ENCODE results near the gene GPR107. TPM values are rescaled to one million over a fixed set of nuclear protein-coding genes. Genes with fewer than 3 reads are reported as not detected.
A peak's percentile ranks its signal among the peaks of the same experiment; 100 is the strongest.

The GPR107 gene
- total RNA-seq, 3 donors from 2014 or later, result 15.9 to 21.7 (median 17.9) TPM

DNA sequence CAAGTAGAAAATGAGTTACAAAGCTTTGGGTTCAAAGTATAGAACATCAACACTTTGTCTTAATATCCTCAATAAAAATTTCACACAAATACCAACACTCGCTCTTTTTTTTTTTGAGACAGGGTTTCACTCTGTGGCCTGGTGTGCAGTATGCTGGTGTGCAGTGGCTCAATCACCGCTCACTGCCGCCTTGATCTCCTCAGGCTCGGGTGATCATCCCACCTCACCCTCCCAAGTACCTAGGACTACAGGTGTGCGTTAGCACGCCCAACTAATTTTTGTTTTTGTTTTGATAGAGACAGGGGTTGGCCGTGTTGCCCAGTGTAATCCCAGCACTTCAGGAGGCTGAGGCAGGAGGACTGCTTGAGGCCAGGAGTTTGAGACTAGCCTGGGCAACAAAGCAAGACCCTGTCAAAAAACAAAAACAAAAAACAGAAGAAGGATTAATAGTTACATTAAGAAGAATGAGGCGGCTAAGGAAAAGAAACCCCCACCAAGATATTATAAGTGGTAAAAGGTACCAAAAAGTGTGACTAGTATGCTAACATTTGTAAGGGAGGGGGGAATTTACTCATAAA is 31.1 kb upstream of the GPR107 start:
- Mint-ChIP-seq H3K9me3 (no peaks in the 10 kb centered on the region), H3K4me1 (ENCODE audit: low read depth) (peaks cover 84% of the 10 kb centered on the region), H3K36me3 (ENCODE audit: insufficient read depth) (peaks cover 26% of the 10 kb centered on the region), H3K27me3 (ENCODE audit: low read depth) (no peaks in the 10 kb centered on the region), H3K4me3 (peak overlapping the region; percentile 56)
- DNase-seq (no peak), ATAC-seq (no peak)

GRCh38 chr9:130023144-130023787 is 30.4 kb upstream of the GPR107 start:
- Mint-ChIP-seq H3K27me3 (ENCODE audit: low read depth) (no peaks in the 10 kb centered on the region), H3K9me3 (peaks cover 5% of the 10 kb centered on the region), H3K4me3 (peak overlapping the region; percentile 66), H3K4me1 (ENCODE audit: low read depth) (peaks cover 86% of the 10 kb centered on the region), H3K36me3 (ENCODE audit: insufficient read depth) (peaks cover 31% of the 10 kb centered on the region)
- DNase-seq, result no peak
- peak; percentile 36 to 57 for ATAC-seq

DNA sequence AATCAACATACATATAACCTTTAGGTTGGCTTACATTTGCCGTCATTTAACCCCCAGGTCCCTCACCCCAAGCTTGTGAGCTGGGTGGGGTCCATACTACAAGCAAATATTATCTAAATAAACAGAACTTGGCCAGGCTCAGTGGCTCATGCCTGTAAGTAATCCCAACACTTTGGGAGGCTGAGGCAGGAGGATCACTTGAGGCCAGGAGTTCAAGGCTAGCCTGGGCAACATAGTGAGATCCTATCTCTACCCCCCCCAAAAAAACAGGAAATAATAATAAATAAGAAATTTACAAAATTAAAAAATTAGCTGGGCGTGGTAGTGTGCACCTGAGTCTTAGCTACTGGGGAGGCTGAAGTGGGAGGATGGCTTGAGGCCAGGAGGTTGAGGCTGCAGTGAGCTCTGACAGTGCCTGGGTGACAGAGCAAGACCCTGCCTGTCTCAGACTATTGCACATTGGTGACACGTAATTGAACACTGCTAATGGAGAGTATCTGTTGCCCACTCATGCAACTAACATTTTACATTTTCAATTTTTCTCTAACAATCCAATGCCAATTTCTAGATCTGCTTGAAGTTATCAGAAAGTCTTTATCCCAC is 29.6 kb upstream of the GPR107 start:
- peaks cover 5% of the 10 kb centered on the region for H3K9me3 Mint-ChIP-seq
- ATAC-seq, result no peak
- no peak for DNase-seq
- H3K36me3 Mint-ChIP-seq (ENCODE audit: insufficient read depth), result peaks cover 35% of the 10 kb centered on the region
- peak overlapping the region; percentile 16 for H3K4me3 Mint-ChIP-seq
- H3K4me1 Mint-ChIP-seq (ENCODE audit: low read depth), result peaks cover 93% of the 10 kb centered on the region
- H3K27me3 Mint-ChIP-seq (ENCODE audit: low read depth), result no peaks in the 10 kb centered on the region

- H3K27me3 Mint-ChIP-seq (ENCODE audit: low read depth), result no peaks in the 10 kb centered on the region
- DNase-seq, result no peak
- H3K4me1 Mint-ChIP-seq (ENCODE audit: low read depth), result peaks cover 94% of the 10 kb centered on the region
- H3K4me3 Mint-ChIP-seq, result peak overlapping the region; percentile 16
- peaks cover 5% of the 10 kb centered on the region for H3K9me3 Mint-ChIP-seq
- peaks cover 31% of the 10 kb centered on the region for H3K36me3 Mint-ChIP-seq (ENCODE audit: insufficient read depth)
- no peak for ATAC-seq
Measured at GRCh38 chr9:130024597-130024994, 29.1 kb upstream of the GPR107 start.

DNA sequence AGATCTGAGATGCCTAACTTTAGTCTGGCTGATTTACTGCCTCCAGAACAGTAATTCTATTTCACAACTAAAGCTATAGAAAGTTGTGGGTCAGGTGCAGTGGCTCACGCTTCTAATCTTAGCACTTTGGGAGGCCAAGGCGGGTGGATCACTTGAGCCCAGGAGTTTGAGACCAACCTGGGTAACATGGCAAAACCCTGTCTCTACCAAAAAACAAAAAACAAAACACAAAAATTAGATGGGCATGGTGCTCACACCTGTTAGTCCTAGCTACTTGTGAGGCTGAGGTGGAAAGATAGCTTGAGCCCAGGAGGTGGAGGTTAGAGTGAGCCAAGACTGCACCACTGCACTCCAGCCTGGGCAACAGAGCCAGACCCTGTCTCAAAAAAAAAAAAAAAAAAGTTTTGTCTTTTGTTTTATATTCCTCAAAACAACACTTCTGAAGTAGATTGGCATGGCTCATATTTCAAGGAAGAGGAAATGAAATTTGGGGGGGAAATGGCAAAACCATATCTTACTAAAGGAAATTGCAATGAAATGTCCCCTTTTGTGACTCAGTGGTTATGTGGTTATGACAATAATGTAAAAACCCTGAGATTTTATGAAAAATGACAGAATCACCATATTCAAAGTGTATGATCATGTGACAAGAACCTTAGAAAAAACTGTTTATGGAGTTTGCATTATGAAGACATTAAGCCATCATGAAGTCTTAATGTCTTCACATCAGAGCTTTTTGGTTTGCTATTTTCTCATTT is 26.9 kb upstream of the GPR107 start:
- Mint-ChIP-seq H3K36me3 (ENCODE audit: insufficient read depth) (peaks cover 24% of the 10 kb centered on the region), H3K4me1 (ENCODE audit: low read depth) (peaks cover 94% of the 10 kb centered on the region), H3K9me3 (peaks cover 5% of the 10 kb centered on the region), H3K27me3 (ENCODE audit: low read depth) (no peaks in the 10 kb centered on the region), H3K4me3 (peak overlapping the region; percentile 52)
- peak; percentile 8 to 12 for ATAC-seq
- no peak for DNase-seq

DNA sequence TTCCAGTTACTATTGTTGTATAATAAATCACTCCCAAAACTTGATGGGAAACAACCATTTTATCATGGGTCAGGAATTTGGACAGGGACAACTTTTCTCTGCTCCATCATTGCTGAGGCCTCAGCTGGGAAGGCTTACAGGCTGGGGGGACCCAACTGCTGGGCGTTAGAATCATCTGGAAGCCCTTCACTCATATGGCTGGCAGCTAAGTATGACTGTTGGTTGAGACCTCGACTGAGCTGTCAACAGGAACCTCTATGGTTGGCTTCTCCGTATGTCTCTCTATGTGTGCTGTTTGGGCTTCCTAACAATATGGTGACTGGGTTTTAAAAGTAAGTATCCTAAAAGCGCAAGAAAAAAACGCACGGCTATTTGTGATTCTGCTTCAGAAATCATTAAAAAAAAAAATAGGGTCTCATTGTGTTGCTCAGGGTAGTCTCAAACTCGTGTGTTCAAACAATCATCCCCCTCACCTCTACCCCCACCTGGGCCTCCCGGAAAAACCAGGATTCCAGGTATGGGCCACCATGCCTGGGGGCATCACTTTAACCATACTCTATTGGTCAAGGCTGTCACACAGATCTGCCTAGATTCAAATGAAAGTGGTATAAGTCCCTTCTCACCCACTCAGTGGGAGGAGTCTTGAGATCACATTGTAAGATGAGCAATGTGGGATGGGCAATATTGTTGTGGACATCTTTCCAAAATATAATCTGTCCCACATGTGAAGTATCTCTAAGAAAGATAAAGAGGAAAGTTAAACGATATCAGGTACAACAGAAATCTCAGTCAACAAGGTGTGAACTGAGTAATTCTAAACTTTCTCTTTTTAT is 26.0 kb upstream of the GPR107 start:
- no peaks in the 10 kb centered on the region for H3K27me3 Mint-ChIP-seq (ENCODE audit: low read depth)
- peaks cover 97% of the 10 kb centered on the region for H3K4me1 Mint-ChIP-seq (ENCODE audit: low read depth)
- peak overlapping the region; percentile 30 for H3K4me3 Mint-ChIP-seq
- ATAC-seq (no peak), DNase-seq (no peak)
- H3K36me3 Mint-ChIP-seq (ENCODE audit: insufficient read depth), result peaks cover 21% of the 10 kb centered on the region
- H3K9me3 Mint-ChIP-seq, result peaks cover 5% of the 10 kb centered on the region

DNA sequence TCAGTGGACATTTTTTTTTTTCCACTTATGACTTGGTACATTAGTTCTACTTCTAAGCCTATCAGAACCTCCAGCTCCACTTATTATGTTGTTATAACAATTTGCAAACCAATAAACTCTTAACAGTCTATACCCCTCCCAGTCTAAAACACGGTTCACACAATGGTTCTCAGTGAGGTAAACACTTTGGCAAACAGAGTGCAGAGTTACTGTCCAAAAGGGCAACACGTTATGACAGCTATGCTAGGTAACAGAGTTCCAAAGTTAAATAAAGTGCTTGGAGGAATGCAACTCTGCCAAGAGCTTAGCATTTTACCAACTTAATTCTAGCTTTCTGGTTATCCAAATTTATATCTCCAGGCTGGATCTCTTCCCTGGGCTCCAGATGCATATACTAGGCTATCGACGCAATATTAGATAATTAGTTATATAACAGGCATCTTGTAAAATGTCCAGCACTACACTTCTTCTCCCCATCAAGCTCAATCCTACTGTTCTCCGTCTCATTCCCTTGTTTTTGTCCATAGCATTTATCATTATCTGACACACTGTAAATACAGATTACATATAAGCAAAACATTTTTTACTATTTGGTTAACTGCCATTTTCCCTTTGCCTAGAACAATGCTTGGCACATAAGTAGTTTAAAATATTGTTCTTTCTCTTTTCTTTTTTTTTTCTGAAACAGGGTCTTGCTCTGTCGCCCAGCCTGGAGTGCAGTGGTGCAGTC is 25.0 kb upstream of the GPR107 start:
- ATAC-seq (no peak), DNase-seq (no peak)
- peaks cover 96% of the 10 kb centered on the region for H3K4me1 Mint-ChIP-seq (ENCODE audit: low read depth)
- peak overlapping the region; percentile 62 for H3K4me3 Mint-ChIP-seq
- peaks cover 5% of the 10 kb centered on the region for H3K9me3 Mint-ChIP-seq
- H3K36me3 Mint-ChIP-seq (ENCODE audit: insufficient read depth), result peaks cover 20% of the 10 kb centered on the region
- H3K27me3 Mint-ChIP-seq (ENCODE audit: low read depth), result no peaks in the 10 kb centered on the region

DNA sequence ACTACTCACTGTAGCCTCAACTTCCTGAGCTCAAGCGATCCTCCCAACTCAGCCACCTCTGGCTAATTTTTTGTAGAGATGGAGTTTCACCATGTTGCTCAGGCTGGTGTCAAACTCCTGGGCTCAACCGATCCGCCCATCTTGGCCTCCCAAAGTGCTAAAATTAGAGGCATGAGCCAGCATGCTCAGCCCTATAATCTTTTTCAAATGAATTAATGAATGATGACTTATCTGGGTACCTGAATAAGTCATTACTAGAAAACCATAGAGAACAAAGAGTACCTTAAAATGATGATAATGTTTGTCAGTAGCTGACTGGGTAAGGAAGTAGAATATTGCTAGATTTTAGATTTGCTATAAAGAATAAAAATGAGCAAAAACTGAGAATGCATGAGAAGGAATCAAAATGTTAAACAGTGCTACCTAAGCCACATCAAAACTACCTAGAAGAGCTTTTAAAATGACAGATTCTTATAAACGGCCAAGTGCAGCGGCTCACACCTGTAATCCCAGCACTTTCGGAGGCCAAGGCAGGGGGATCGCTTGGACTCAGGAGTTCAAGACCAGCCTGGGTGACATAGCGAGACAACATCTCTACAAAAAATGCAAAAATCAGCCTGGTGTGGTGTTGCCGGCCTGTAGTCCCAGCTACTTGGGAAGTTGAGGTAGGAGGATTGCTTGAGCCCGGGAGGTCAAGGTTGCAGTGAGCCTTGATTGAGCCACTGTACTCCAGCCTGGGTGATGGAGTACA is 24.3 kb upstream of the GPR107 start:
- no peak for DNase-seq
- Mint-ChIP-seq H3K36me3 (ENCODE audit: insufficient read depth) (peaks cover 21% of the 10 kb centered on the region), H3K4me3 (peak overlapping the region; percentile 62), H3K9me3 (peaks cover 5% of the 10 kb centered on the region), H3K4me1 (ENCODE audit: low read depth) (peaks cover 91% of the 10 kb centered on the region), H3K27me3 (ENCODE audit: low read depth) (no peaks in the 10 kb centered on the region)
- peak; percentile 59 to 62 for ATAC-seq

- Mint-ChIP-seq H3K9me3 (peaks cover 5% of the 10 kb centered on the region), H3K4me3 (peak overlapping the region; percentile 71), H3K4me1 (ENCODE audit: low read depth) (peaks cover 92% of the 10 kb centered on the region), H3K27me3 (ENCODE audit: low read depth) (no peaks in the 10 kb centered on the region), H3K36me3 (ENCODE audit: insufficient read depth) (peaks cover 20% of the 10 kb centered on the region)
- DNase-seq (no peak), ATAC-seq (peak; percentile 12 to 24)
Measured at GRCh38 chr9:130030651-130031127, 23.0 kb upstream of the GPR107 start.

GRCh38 chr9:130034570-130034969 is 19.1 kb upstream of the GPR107 start:
- H3K27me3 Mint-ChIP-seq (ENCODE audit: low read depth), result no peaks in the 10 kb centered on the region
- ATAC-seq (peak; percentile 58 to 60), DNase-seq (no peak)
- no peaks in the 10 kb centered on the region for H3K9me3 Mint-ChIP-seq
- H3K4me1 Mint-ChIP-seq (ENCODE audit: low read depth), result peaks cover 86% of the 10 kb centered on the region
- peak overlapping the region; percentile 97 for H3K4me3 Mint-ChIP-seq
- peaks cover 16% of the 10 kb centered on the region for H3K36me3 Mint-ChIP-seq (ENCODE audit: insufficient read depth)

DNA sequence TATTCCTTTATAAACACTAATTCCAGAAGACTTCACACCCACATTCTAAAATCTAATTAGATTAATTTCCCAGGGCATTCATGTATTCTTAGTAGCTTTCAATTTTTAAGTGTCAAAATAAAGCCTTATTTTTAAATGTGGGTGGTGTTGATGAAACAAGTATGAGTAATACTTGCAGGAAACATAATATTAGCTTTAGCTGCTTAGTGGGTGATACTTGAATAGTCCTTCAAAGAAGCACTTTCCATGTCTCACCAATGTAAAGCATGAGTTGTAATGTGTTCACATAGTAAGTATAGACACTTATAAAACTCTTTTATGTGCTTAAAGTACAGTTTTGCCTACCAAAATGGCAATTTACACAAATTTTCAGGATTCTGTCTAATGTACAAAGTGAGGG is 17.6 kb upstream of the GPR107 start:
- peak; percentile 57 to 61 for ATAC-seq
- H3K9me3 Mint-ChIP-seq, result no peaks in the 10 kb centered on the region
- H3K36me3 Mint-ChIP-seq (ENCODE audit: insufficient read depth), result peaks cover 18% of the 10 kb centered on the region
- H3K27me3 Mint-ChIP-seq (ENCODE audit: low read depth), result no peaks in the 10 kb centered on the region
- H3K4me1 Mint-ChIP-seq (ENCODE audit: low read depth), result peaks cover 82% of the 10 kb centered on the region
- no peak for DNase-seq
- H3K4me3 Mint-ChIP-seq, result peak overlapping the region; percentile 97

DNA sequence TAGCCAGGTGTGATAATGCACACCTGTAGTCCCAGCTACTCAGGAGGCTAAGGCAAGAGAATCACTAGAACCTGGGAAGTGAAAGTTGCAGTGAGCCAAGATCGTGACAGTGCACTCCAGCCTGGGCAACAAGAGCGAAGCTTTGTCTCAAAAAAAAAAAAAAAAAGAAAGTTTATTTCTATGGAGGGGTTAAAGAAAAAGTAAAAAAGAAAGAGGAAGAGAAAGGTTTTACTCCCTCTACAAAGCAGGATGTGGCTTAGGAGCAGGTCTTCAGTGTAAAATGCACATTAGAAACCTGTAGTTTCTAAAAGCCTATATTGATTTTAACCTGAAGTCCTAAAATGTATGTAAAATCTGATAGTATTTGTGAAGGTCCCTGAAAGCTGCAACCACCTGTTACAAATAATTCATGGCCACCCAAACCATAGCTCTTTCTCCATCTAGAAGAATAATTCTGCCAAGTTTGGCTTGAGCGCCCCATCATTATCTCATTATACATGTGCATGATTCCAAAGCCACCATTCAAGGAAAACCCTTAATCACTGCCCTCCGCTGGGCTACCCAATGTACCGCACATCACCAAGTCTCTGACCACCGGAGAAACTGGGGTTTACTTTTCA is 14.1 kb upstream of the GPR107 start:
- H3K4me3 Mint-ChIP-seq, result peak overlapping the region; percentile 97
- H3K27me3 Mint-ChIP-seq (ENCODE audit: low read depth), result no peaks in the 10 kb centered on the region
- H3K4me1 Mint-ChIP-seq (ENCODE audit: low read depth), result peaks cover 69% of the 10 kb centered on the region
- no peak for ATAC-seq
- H3K9me3 Mint-ChIP-seq, result no peaks in the 10 kb centered on the region
- DNase-seq, result no peak
- peaks cover 15% of the 10 kb centered on the region for H3K36me3 Mint-ChIP-seq (ENCODE audit: insufficient read depth)
